ENCODE measurements around the gene TTC27. TPM values are rescaled to one million over a fixed set of nuclear protein-coding genes. Genes with fewer than 3 reads are reported as not detected.

TTC27 gene
- total RNA-seq, 4 donors from 2014 or later: 10.7 to 14.3 (median 12.4) TPM

DNA sequence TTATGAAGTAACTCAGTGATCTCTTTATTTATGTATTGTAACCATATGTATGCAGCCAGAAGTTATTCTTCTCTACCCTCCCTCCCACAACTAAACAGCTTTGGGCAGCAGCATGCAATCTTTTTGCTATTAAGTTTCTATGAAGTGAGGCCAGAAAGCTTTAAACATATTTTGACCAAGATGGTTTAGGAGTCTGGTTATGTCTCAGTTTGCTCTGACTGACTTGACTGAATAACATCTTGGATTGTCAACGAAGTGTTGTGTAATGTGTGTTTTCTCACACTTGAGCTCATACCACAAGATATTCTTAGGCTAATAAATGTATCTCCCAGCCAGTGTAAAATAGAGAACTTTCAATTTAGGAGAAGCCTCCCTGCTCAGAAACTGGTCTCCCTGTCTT, 104.3 kb downstream of the TTC27 start:
- DNase-seq: no peak
- in situ Hi-C loops (cut with MboI; ENCODE audit: low sequenced_read_pairs in 4 of 4): no loop called here
- H3K27me3 ChIP-seq: no peaks in the 10 kb centered on the region
- ATAC-seq: no peak
- H3K4me1 ChIP-seq: no peaks in the 10 kb centered on the region
- intact Hi-C loops (cut with DNase I; ENCODE audit: low total_unique reads): no loop called here
- peaks cover 0 to 4% of the 10 kb centered on the region in 2 donors for H3K36me3 ChIP-seq
- no peaks in the 10 kb centered on the region for H3K9me3 ChIP-seq
- no peak overlapping the region for H3K4me3 ChIP-seq
- H3K27ac ChIP-seq: no peak overlapping the region
- TF ChIP-seq, protein P1, sequence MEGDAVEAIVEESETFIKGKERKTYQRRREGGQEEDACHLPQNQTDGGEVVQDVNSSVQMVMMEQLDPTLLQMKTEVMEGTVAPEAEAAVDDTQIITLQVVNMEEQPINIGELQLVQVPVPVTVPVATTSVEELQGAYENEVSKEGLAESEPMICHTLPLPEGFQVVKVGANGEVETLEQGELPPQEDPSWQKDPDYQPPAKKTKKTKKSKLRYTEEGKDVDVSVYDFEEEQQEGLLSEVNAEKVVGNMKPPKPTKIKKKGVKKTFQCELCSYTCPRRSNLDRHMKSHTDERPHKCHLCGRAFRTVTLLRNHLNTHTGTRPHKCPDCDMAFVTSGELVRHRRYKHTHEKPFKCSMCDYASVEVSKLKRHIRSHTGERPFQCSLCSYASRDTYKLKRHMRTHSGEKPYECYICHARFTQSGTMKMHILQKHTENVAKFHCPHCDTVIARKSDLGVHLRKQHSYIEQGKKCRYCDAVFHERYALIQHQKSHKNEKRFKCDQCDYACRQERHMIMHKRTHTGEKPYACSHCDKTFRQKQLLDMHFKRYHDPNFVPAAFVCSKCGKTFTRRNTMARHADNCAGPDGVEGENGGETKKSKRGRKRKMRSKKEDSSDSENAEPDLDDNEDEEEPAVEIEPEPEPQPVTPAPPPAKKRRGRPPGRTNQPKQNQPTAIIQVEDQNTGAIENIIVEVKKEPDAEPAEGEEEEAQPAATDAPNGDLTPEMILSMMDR (IDR thresholded peaks at IDR 0.05 in 4 of 5, conservative IDR thresholded peaks at IDR 0.05 in 1 of 5): no peak
- TF ChIP-seq POLR2A (IDR thresholded peaks at IDR 0.05): no peak

DNA sequence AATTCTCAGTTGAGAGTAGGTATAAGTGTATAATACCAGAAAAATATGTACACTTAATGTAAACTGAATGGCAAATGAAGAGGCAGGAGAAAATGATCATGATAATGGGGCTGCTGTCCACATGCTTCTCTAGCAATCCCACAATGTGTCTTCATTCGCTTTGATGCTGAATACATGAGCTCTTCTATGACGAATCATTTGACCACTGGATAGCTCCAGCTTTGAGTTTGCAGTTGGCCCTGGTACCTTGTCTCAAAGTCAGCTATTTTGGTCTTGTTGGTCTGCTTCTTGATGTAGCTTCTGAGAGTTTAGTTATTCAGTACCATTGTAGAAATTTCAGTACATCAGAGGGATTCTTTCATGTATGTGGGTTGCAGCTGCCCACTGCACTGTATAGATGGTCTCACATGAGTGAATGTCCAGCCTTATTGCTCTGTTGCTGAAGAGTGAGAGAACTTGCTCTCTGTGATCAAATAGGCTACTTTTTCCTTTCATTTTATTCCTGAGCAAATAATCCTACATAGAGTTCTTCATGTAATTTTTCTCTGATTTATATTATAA, 105.1 kb downstream of the TTC27 start:
- Histone ChIP-seq H3K4me3 (no peak overlapping the region), H3K9me3 (no peaks in the 10 kb centered on the region), H3K4me1 (no peaks in the 10 kb centered on the region), H3K36me3 (peaks cover 0 to 13% of the 10 kb centered on the region in 2 donors), H3K27me3 (no peaks in the 10 kb centered on the region), H3K27ac (no peak overlapping the region)
- TF ChIP-seq POLR2A (IDR thresholded peaks at IDR 0.05): no peak
- TF ChIP-seq, protein P1 (IDR thresholded peaks at IDR 0.05 in 4 of 5, conservative IDR thresholded peaks at IDR 0.05 in 1 of 5): no peak
- DNase-seq (no peak), ATAC-seq (no peak)
- intact Hi-C loops (cut with DNase I; ENCODE audit: low total_unique reads): no loop called here
- in situ Hi-C loops (cut with MboI; ENCODE audit: low sequenced_read_pairs in 4 of 4): no loop called here

DNA sequence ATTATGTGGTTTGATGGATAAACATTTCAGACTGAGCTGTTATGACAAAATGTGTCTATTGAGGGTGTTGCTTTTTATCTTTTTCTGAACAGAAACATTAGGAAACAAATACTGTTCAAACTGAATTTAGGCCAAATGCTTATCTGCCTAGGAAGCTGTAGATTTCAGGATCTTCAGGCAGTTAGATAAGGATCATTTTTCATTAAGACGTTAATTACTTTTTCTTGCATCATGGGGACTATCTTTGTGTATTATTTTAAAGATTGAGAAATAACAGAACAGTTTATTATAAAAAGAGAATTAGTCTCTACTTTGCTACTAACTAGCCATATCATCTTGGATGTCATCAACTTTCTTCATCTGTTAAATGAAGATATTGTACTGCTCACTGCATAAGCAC, 107.5 kb downstream of the TTC27 start:
- DNase-seq (no peak), ATAC-seq (no peak)
- no peaks in the 10 kb centered on the region for H3K9me3 ChIP-seq
- H3K27me3 ChIP-seq: no peaks in the 10 kb centered on the region
- peaks cover 0 to 16% of the 10 kb centered on the region in 2 donors for H3K36me3 ChIP-seq
- H3K4me1 ChIP-seq: peaks cover 6 to 7% of the 10 kb centered on the region in 2 donors
- in situ Hi-C loops (cut with MboI; ENCODE audit: low sequenced_read_pairs in 4 of 4) (no loop called here), intact Hi-C loops (cut with DNase I; ENCODE audit: low total_unique reads) (no loop called here)
- no peak overlapping the region for H3K4me3 ChIP-seq
- no peak overlapping the region for H3K27ac ChIP-seq
- TF ChIP-seq, protein P1 (IDR thresholded peaks at IDR 0.05 in 4 of 5, conservative IDR thresholded peaks at IDR 0.05 in 1 of 5): no peak
- no peak for TF ChIP-seq POLR2A (IDR thresholded peaks at IDR 0.05)

DNA sequence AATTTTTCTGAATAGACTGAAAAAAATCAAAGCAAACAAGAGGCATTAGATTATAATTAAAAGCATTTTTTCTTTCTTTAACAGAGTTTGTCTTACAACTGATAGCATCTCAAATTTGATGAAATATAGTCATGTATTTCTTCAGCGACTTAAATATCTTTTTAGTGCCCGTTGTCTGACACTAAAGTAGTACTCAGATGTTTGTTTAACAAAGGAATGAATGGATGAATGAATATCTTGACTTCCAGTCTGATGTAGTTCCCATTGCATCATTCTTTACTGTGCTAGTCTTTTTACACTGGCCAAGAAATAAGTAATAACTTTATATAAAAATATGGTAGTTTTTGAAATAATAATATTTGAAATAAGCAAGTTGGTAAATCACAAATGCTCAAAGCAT, 111.1 kb downstream of the TTC27 start:
- no peak for TF ChIP-seq POLR2A (IDR thresholded peaks at IDR 0.05)
- TF ChIP-seq, protein P1 (IDR thresholded peaks at IDR 0.05 in 4 of 5, conservative IDR thresholded peaks at IDR 0.05 in 1 of 5): no peak
- DNase-seq: no peak
- intact Hi-C loops (cut with DNase I; ENCODE audit: low total_unique reads) (no loop called here), in situ Hi-C loops (cut with MboI; ENCODE audit: low sequenced_read_pairs in 4 of 4) (no loop called here)
- Histone ChIP-seq H3K4me3 (no peak overlapping the region), H3K27me3 (no peaks in the 10 kb centered on the region), H3K36me3 (peaks cover 0 to 16% of the 10 kb centered on the region in 2 donors), H3K4me1 (peaks cover 6 to 7% of the 10 kb centered on the region in 2 donors), H3K27ac (no peak overlapping the region), H3K9me3 (no peaks in the 10 kb centered on the region)
- no peak for ATAC-seq

DNA sequence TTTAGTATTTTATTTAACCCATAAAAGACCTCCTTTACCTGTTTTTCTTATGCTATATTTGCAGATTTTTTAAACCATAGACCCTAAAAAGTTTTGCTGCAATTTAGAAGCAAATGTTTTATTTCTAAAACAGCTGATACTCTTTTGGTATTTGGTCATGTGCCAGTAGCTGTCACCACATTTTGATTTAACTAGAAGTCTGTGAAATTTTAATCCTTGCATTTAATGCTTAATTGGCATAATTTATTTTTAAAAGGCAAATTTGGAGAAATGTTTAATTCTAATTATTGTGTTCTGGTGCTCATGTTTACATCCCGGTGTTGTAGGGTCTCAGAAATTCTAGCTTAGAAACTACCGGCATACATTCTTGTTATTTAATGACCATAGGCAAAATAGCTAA, 111.8 kb downstream of the TTC27 start:
- H3K27ac ChIP-seq: no peak overlapping the region
- intact Hi-C loops (cut with DNase I; ENCODE audit: low total_unique reads): no loop called here
- in situ Hi-C loops (cut with MboI; ENCODE audit: low sequenced_read_pairs in 4 of 4): no loop called here
- no peaks in the 10 kb centered on the region for H3K9me3 ChIP-seq
- no peak for TF ChIP-seq POLR2A (IDR thresholded peaks at IDR 0.05)
- TF ChIP-seq, protein P1 (IDR thresholded peaks at IDR 0.05 in 4 of 5, conservative IDR thresholded peaks at IDR 0.05 in 1 of 5): no peak
- no peaks in the 10 kb centered on the region for H3K27me3 ChIP-seq
- no peak overlapping the region for H3K4me3 ChIP-seq
- DNase-seq (no peak), ATAC-seq (no peak)
- peaks cover 6 to 14% of the 10 kb centered on the region in 2 donors for H3K4me1 ChIP-seq
- H3K36me3 ChIP-seq: peaks cover 0 to 16% of the 10 kb centered on the region in 2 donors

All from gastrocnemius medialis (tissue), 4 donors.